ENCODE results near the gene TMEM229B.

The TMEM229B gene

GRCh38 chr14:67516676-67517075, 28.2 kb upstream of the TMEM229B start:
- DNase-seq (ENCODE audit: low read depth, low spot score) = no peak
- H3K27ac ChIP-seq = no peak overlapping the region

GRCh38 chr14:67515386-67516079, 27.0 kb upstream of the TMEM229B start:
- DNase-seq (ENCODE audit: low read depth, low spot score) = no peak
- no peak overlapping the region for H3K27ac ChIP-seq

GRCh38 chr14:67514650-67515385, 26.3 kb upstream of the TMEM229B start:
- no peak overlapping the region for H3K27ac ChIP-seq
- DNase-seq (ENCODE audit: low read depth, low spot score) = no peak

GRCh38 chr14:67514203-67514607, 25.7 kb upstream of the TMEM229B start:
- no peak for DNase-seq (ENCODE audit: low read depth, low spot score)
- H3K27ac ChIP-seq = no peak overlapping the region

- H3K27ac ChIP-seq = no peak overlapping the region
- DNase-seq (ENCODE audit: low read depth, low spot score) = no peak
Measured at GRCh38 chr14:67513631-67514108, 25.1 kb upstream of the TMEM229B start.

- no peak for DNase-seq (ENCODE audit: low read depth, low spot score)
- H3K27ac ChIP-seq = no peak overlapping the region
Measured at GRCh38 chr14:67512463-67513310, 24.2 kb upstream of the TMEM229B start.

- DNase-seq (ENCODE audit: low read depth, low spot score) = no peak
- H3K27ac ChIP-seq = no peak overlapping the region
Measured at GRCh38 chr14:67510836-67511235, 22.3 kb upstream of the TMEM229B start.

- DNase-seq (ENCODE audit: low read depth, low spot score) = no peak
Measured at GRCh38 chr14:67510121-67510520, 21.6 kb upstream of the TMEM229B start.

GRCh38 chr14:67508956-67509355, 20.4 kb upstream of the TMEM229B start:
- no peak overlapping the region for H3K27ac ChIP-seq
- DNase-seq (ENCODE audit: low read depth, low spot score) = no peak

More at GRCh38 chr14:67510121-67510520, 21.6 kb upstream of the TMEM229B start:
- no peak overlapping the region for H3K27ac ChIP-seq

- H3K27ac ChIP-seq = no peak overlapping the region
- DNase-seq (ENCODE audit: low read depth, low spot score) = no peak
Measured at GRCh38 chr14:67505254-67505653, 16.7 kb upstream of the TMEM229B start.

- no peak for DNase-seq (ENCODE audit: low read depth, low spot score)
- H3K27ac ChIP-seq = no peak overlapping the region
Measured at GRCh38 chr14:67503331-67503730, 14.8 kb upstream of the TMEM229B start.

GRCh38 chr14:67502867-67503266, 14.3 kb upstream of the TMEM229B start:
- DNase-seq (ENCODE audit: low read depth, low spot score) = no peak
- H3K27ac ChIP-seq = no peak overlapping the region

GRCh38 chr14:67501670-67502069, 13.1 kb upstream of the TMEM229B start:
- no peak for DNase-seq (ENCODE audit: low read depth, low spot score)
- H3K27ac ChIP-seq = no peak overlapping the region

- DNase-seq (ENCODE audit: low read depth, low spot score) = no peak
- no peak overlapping the region for H3K27ac ChIP-seq
Measured at GRCh38 chr14:67500981-67501380, 12.5 kb upstream of the TMEM229B start.

GRCh38 chr14:67497716-67498115, 9.2 kb upstream of the TMEM229B start:
- no peak for DNase-seq (ENCODE audit: low read depth, low spot score)
- no peak overlapping the region for H3K27ac ChIP-seq

- H3K27ac ChIP-seq = no peak overlapping the region
- no peak for DNase-seq (ENCODE audit: low read depth, low spot score)
Measured at GRCh38 chr14:67497216-67497615, 8.7 kb upstream of the TMEM229B start.

- H3K27ac ChIP-seq = no peak overlapping the region
Measured at GRCh38 chr14:67495827-67496226, 7.3 kb upstream of the TMEM229B start.

GRCh38 chr14:67493092-67493717, 4.7 kb upstream of the TMEM229B start:
- DNase-seq (ENCODE audit: low read depth, low spot score) = no peak
- H3K27ac ChIP-seq = no peak overlapping the region

More at GRCh38 chr14:67495827-67496226, 7.3 kb upstream of the TMEM229B start:
- DNase-seq (ENCODE audit: low read depth, low spot score) = no peak

GRCh38 chr14:67492538-67492937, 4.0 kb upstream of the TMEM229B start:
- no peak for DNase-seq (ENCODE audit: low read depth, low spot score)

More at GRCh38 chr14:67492538-67492937, 4.0 kb upstream of the TMEM229B start:
- H3K27ac ChIP-seq = no peak overlapping the region

Measured in epithelial cell of prostate (primary cell).